ENCODE results near the gene SLC9A8. TPM values are rescaled to one million over a fixed set of nuclear protein-coding genes. Genes with fewer than 3 reads are reported as not detected.
A peak's percentile ranks its signal among the peaks of the same experiment; 100 is the strongest.

Gene SLC9A8
- total RNA-seq, 1 experiment from 2014 or later: 8.5 TPM

- DNase-seq (ENCODE audit: low read depth): peak; percentile 91
These were observed 102.9 kb downstream of the SLC9A8 start, which contains the start of gene SPATA2 for GRCh38 chr20:49915380-49916145. Gene SPATA2 (minus strand): TSS chr20:49915529. CDS start chr20:49908490, 7,039 bp downstream.

DNA sequence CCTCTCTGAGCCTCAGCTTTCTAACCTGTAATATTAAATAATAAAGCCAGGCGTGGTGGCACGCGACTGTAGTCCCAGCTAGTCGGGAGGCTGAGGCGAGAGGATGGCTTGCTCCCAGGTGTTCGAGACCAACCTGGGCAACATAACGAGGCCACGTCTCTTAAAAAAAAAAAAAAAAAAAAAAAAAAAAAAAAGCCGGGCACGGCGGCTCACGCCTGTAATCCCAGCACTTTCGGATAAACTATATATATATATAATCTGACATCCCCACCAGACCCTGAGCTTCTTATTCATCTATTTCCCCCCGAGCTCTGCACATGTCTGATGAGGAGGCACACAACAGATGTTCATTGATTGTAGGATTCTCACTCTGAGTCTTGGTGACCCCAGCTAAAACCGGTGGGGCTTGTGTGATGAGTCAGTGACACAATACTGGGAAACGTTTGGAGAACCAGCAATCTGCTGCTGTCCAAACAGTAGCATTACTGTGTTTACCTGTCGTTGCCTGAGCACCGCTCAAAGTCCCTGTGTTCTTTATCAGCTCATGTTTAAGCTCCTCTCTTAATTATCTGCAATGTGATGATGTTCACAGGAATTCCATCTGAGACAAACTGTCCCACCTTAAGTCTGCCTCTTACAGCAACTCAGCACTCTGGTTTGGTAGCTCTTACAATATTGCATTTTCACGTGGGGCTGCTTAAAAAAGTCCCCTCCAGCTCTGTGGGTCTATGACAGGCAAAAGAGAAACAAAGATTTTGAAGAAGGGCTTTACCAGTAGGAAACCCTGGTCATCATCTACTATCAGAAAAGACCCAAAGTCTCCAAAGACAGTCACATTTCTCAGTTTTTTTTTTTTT lies 103.7 kb downstream of the SLC9A8 start:
- DNase-seq (ENCODE audit: low read depth): peak; percentile 53

DNA sequence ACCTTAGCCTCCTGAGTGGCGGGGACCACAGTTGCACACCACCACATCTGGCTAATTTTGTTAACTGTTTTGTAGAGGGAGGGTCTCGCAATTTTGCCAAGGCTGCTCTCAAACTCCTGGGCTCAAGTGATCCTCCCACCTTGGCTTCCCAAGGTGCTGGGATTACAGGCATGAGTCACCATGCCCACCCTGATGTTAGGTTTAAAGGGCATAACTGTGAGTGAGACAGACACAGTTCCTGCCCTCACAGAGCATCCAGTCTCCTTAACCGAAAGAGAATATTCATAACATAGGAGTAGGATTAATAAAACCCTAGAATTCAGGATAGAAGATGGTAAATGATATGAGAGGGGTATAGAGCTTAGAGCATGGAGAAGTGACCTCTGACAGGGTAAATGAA lies 105.8 kb downstream of the SLC9A8 start:
- DNase-seq (ENCODE audit: low read depth): no peak

DNA sequence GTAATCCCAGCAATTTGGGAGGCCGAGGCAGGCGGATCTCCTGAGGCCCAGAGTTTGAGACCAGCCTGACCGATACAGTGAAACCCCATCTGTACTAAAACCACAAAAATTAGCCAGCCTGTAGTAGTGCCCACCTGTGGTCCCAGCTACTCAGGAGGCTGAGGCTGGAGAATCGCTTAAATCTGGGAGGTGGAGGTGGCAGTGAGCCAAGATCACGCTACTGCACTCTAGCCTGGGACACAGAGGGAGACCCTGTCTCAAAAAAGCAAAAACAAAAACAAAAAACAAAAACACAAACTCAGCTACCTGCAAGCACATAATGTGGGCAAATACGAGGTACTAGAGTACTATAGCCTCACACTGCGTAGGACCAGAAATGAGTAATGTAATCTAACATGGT lies 106.4 kb downstream of the SLC9A8 start:
- no peak for DNase-seq (ENCODE audit: low read depth)

GRCh38 chr20:49919461-49919860 lies 106.8 kb downstream of the SLC9A8 start:
- DNase-seq (ENCODE audit: low read depth): no peak

GRCh38 chr20:49924247-49924646 lies 111.6 kb downstream of the SLC9A8 start:
- DNase-seq (ENCODE audit: low read depth): no peak

GRCh38 chr20:49925901-49926454 lies 113.3 kb downstream of the SLC9A8 start:
- DNase-seq (ENCODE audit: low read depth): no peak

- DNase-seq (ENCODE audit: low read depth): peak; percentile 82
These were observed 115.9 kb downstream of the SLC9A8 start for GRCh38 chr20:49928411-49929141.

GRCh38 chr20:49929142-49929494 lies 116.5 kb downstream of the SLC9A8 start:
- DNase-seq (ENCODE audit: low read depth): no peak

GRCh38 chr20:49935746-49936152 lies 123.1 kb downstream of the SLC9A8 start:
- DNase-seq (ENCODE audit: low read depth): no peak

DNA sequence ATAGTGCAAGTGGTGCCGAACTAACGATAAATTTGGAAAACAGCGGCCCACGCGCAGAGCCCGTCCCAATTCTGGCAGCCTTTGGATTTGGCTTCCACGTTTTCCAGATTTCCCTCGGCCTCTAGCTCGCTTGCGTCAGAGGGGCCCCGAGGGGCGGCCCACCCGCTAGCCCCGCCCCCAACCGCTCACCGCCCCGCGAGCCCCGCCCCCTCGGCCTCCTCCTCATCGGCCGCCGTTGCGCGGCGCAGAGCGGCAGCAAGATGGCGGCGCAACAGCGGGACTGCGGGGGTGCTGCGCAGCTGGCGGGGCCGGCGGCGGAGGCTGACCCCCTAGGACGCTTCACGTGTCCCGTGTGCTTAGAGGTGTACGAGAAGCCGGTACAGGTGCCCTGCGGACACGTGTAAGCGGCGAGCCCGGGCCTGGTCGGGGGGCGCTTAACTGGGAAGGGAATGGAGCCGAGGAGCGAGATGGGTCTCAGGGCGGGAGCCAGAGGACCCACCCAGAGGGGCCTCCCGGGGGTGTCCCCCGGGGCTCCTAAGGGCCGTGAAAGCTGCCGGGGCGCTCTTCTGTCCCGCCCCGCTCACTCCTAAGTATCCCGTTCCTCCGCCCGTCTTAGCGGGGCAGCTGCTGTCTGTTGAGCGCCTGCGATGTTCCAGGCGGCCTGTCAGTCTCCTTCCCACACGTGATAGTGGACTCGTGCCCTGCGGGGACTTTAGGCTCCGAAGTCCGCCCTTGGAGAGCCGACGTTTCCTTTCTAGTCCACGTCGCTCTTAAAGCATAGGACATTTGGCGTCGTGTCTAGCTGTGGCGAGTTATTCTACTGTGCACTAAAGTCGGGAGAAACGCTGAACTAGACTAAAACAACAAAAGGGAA lies 123.8 kb downstream of the SLC9A8 start, which contains the start of gene RNF114:
Gene RNF114 (plus strand): TSS at position 245 of the 874 bp plus-strand sequence. CDS start 16 bp downstream, at position 261.
- peak; percentile 86 for DNase-seq (ENCODE audit: low read depth)

DNA sequence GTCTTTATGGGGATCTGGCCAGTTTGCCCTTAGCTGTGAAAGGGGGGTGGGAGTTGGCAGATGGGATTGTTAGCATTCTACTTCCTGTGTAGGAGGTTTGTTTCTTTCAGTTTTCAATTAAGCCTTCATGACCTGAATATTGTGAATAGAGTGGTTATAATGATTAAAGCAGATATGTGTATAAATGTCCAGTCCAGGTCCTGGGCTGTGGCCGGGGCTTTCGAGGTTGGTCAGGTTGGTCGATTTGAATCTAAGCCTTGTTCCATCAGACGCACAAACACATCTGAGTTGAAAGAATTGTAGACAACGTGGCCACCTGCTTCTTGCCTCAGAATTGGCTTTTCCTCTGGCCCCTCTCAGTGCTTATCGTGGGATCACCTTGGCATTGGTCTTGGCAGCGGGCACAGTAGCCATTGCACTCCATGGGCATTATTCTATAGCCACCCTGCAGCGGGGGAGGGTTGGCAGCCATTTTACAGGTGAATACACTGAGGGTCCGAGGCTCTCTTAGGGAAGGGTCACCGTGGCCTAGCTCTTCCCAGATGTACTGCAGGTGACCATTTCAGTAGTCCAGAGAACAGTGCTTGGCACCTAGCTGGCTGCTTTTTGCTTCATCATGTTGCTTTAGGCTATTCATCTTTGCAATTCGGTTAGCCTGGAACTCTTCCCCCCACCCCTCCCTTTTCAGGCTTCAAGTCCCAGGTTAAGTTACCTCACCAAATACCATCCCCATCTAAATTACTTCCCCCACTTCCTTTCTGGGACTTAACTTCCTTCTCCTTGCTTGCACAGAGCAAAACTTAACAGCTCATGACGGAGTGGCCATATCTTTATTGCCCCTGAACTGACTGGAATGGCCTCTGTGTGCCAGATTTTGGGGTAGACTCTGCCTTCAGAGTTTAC lies 124.7 kb downstream of the SLC9A8 start:
- no peak for DNase-seq (ENCODE audit: low read depth)

DNA sequence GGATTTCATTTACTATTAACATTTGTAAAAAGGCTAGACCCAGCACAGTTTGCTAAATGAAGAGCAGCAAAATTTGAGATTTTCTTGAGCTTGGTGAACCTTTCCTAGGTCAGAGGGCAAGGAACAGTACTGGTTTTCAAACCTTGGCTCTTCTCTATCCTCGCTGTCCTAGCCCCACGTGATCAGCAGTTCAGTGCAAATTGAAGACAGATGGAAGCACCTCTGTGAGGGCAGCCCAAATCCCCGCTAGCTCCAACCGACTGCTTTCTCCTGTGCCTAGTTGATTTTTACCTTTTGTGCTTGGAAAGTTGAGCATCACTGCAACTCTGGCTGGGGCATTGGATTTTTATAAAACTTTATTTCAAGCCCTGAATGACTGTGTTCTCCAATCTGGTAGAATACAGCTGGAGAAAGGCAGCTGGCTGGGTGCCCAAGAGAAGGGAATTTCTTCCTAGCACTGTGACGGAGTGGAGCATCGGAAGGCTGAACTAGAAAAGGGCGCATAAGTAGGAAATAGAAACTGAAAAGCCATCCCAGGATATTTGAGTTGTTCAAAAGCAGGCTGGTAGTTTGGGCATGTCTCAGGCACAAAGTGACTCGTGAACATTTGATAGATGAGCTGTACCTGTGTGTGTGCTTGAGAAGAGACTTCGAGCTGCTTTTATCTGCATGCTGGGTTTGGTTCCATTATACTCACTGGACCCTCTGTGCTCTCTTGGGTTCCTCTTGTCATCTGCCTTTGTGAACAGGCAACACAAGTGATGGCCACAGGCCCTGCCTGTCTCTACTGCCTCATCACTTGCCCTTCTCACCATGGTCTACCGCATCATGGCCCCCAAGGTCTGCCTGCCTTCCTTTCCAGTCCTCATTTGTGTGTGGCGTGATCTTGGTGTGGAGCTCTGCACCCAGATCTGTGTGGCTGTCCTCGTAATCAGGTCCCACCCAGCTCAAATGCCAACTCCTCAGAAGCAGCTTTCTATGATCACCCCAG lies 125.8 kb downstream of the SLC9A8 start:
- peak; percentile 9 for DNase-seq (ENCODE audit: low read depth)

DNA sequence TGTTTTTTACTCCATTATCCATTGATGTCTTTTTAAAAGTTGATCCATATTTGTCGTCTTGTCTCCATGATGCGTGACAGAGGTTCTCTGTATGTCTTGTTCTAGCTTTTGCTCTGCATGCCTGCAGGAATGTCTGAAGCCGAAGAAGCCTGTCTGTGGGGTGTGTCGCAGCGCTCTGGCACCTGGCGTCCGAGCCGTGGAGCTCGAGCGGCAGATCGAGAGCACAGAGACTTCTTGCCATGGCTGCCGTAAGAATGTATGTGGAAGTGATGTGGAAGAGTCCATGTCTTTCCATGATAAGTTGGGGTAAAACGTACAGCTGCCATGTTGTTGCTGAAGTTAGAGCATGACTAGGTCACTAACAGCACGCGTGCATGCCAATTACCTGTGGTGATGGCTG lies 128.8 kb downstream of the SLC9A8 start:
- no peak for DNase-seq (ENCODE audit: low read depth)
